ENCODE results near the gene TM4SF4. TPM values are rescaled to one million over a fixed set of nuclear protein-coding genes. Genes with fewer than 3 reads are reported as not detected.
"Not testable (repeated sequence)": the region's sequence is repeated elsewhere in the genome, so short reads cannot be mapped to it uniquely, and the experiment has no call there.

Gene TM4SF4
- total RNA-seq, 2 experiments from 2014 or later, result not detected

- CTCF ChIA-PET, result no interaction called here
- no peak for DNase-seq
- POLR2A ChIA-PET, result no interaction called here
Observed at GRCh38 chr3:149443545-149443912, 31.0 kb upstream of the TM4SF4 start.

GRCh38 chr3:149444867-149445266, 29.6 kb upstream of the TM4SF4 start:
- CTCF ChIA-PET; H3K9me3 Mint-ChIP-seq; H3K27ac Mint-ChIP-seq; H3K27me3 Mint-ChIP-seq; H3K4me1 Mint-ChIP-seq; H3K36me3 Mint-ChIP-seq (ENCODE audit: low read depth); DNase-seq; POLR2A ChIA-PET; H3K4me3 Mint-ChIP-seq: not testable (repeated sequence)

More at GRCh38 chr3:149443545-149443912, 31.0 kb upstream of the TM4SF4 start:
- no peaks in the 10 kb centered on the region for H3K4me1 Mint-ChIP-seq
- H3K9me3 Mint-ChIP-seq, result no peaks in the 10 kb centered on the region
- H3K27ac Mint-ChIP-seq, result no peak overlapping the region
- no peaks in the 10 kb centered on the region for H3K36me3 Mint-ChIP-seq (ENCODE audit: low read depth)
- no peak overlapping the region for H3K4me3 Mint-ChIP-seq
- peaks cover 7% of the 10 kb centered on the region for H3K27me3 Mint-ChIP-seq

- no peaks in the 10 kb centered on the region for H3K4me1 Mint-ChIP-seq
- peaks cover 14% of the 10 kb centered on the region for H3K9me3 Mint-ChIP-seq
- DNase-seq, result no peak
- CTCF ChIA-PET, result no interaction called here
- POLR2A ChIA-PET, result no interaction called here
- no peaks in the 10 kb centered on the region for H3K36me3 Mint-ChIP-seq (ENCODE audit: low read depth)
- H3K27ac Mint-ChIP-seq, result no peak overlapping the region
- no peak overlapping the region for H3K4me3 Mint-ChIP-seq
- H3K27me3 Mint-ChIP-seq, result no peaks in the 10 kb centered on the region
Observed at GRCh38 chr3:149448331-149448831, 26.1 kb upstream of the TM4SF4 start.

GRCh38 chr3:149449182-149449581, 25.3 kb upstream of the TM4SF4 start:
- ChIA-PET CTCF (no interaction called here), POLR2A (no interaction called here)
- Mint-ChIP-seq H3K4me3 (no peak overlapping the region), H3K27ac (no peak overlapping the region), H3K27me3 (no peaks in the 10 kb centered on the region), H3K36me3 (ENCODE audit: low read depth) (no peaks in the 10 kb centered on the region), H3K9me3 (peaks cover 14% of the 10 kb centered on the region), H3K4me1 (no peaks in the 10 kb centered on the region)
- DNase-seq, result no peak

- Mint-ChIP-seq H3K27me3 (peaks cover 1% of the 10 kb centered on the region), H3K4me3 (no peak overlapping the region)
Observed at GRCh38 chr3:149449799-149450198, 24.7 kb upstream of the TM4SF4 start.

DNA sequence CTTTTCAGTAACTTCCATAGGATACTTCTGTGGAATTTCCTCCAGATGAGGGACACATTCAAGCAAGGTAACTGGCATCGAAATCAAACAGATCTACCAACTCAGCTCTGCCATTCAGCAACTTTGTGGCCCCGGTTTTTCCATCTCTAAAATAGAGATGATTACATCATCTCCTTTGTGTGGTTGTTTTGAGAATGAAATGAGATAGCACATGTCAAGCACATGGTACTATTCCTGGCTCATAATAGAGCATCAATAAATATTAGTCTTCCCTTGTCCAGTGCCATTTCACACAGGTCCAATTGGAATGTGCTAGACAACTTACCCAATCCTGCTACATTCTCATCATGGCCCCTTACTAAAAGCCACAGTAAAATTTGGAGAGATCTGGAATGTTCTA, 24.2 kb upstream of the TM4SF4 start:
- H3K36me3 Mint-ChIP-seq (ENCODE audit: low read depth), result no peaks in the 10 kb centered on the region
- DNase-seq, result no peak
- CTCF ChIA-PET, result no interaction called here

More at GRCh38 chr3:149449799-149450198, 24.7 kb upstream of the TM4SF4 start:
- no peaks in the 10 kb centered on the region for H3K4me1 Mint-ChIP-seq
- POLR2A ChIA-PET, result no interaction called here
- CTCF ChIA-PET, result no interaction called here
- no peak for DNase-seq
- no peaks in the 10 kb centered on the region for H3K36me3 Mint-ChIP-seq (ENCODE audit: low read depth)
- no peak overlapping the region for H3K27ac Mint-ChIP-seq
- H3K9me3 Mint-ChIP-seq, result peaks cover 14% of the 10 kb centered on the region

DNA sequence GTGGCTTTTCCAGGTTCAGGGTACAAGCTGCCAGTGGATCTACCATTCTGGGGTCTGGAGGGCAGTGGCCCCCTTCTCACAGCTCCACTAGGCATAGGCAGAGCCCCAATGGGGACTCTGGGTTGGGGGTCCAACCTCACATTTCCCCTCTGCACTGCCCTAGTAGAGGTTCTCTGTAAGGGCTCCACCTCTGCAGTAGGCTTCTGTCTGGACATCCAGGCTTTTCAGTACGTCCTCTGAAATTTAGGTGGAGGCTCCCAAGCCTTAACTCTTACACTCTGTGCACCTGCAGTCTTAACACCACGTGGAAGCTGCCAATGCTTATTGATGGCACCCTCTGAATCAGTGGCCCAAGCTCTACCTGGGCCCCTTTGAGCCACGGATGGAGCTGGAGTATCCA, 22.5 kb upstream of the TM4SF4 start:
- Mint-ChIP-seq H3K27ac (no peak overlapping the region), H3K4me1 (no peaks in the 10 kb centered on the region), H3K9me3 (peaks cover 14% of the 10 kb centered on the region), H3K36me3 (ENCODE audit: low read depth) (no peaks in the 10 kb centered on the region), H3K27me3 (peaks cover 10% of the 10 kb centered on the region), H3K4me3 (no peak overlapping the region)
- DNase-seq, result no peak
- CTCF ChIA-PET, result no interaction called here
- POLR2A ChIA-PET, result no interaction called here

More for the DNA sequence above, 24.2 kb upstream of the TM4SF4 start:
- no peaks in the 10 kb centered on the region for H3K4me1 Mint-ChIP-seq
- peaks cover 14% of the 10 kb centered on the region for H3K9me3 Mint-ChIP-seq
- no peak overlapping the region for H3K4me3 Mint-ChIP-seq
- H3K27me3 Mint-ChIP-seq, result peaks cover 5% of the 10 kb centered on the region
- POLR2A ChIA-PET, result no interaction called here
- H3K27ac Mint-ChIP-seq, result no peak overlapping the region

- ChIA-PET POLR2A (no interaction called here), CTCF (interaction anchor here (0.6 kb wide), 1 partner anchor 1423 kb away, joined by 4 read pairs; no protein-coding TSS in a partner anchor)
- no peak overlapping the region for H3K27ac Mint-ChIP-seq
- H3K27me3 Mint-ChIP-seq, result peaks cover 10% of the 10 kb centered on the region
- no peaks in the 10 kb centered on the region for H3K4me1 Mint-ChIP-seq
- no peak for DNase-seq
- no peaks in the 10 kb centered on the region for H3K36me3 Mint-ChIP-seq (ENCODE audit: low read depth)
- peaks cover 14% of the 10 kb centered on the region for H3K9me3 Mint-ChIP-seq
- no peak overlapping the region for H3K4me3 Mint-ChIP-seq
Observed at GRCh38 chr3:149453140-149453805, 21.2 kb upstream of the TM4SF4 start.

GRCh38 chr3:149454746-149455145, 19.8 kb upstream of the TM4SF4 start:
- Mint-ChIP-seq H3K36me3 (ENCODE audit: low read depth) (no peaks in the 10 kb centered on the region), H3K9me3 (peaks cover 14% of the 10 kb centered on the region), H3K27me3 (peaks cover 10% of the 10 kb centered on the region), H3K27ac (no peak overlapping the region), H3K4me3 (no peak overlapping the region), H3K4me1 (no peaks in the 10 kb centered on the region)
- DNase-seq, result no peak
- POLR2A ChIA-PET, result no interaction called here
- CTCF ChIA-PET, result no interaction called here

DNA sequence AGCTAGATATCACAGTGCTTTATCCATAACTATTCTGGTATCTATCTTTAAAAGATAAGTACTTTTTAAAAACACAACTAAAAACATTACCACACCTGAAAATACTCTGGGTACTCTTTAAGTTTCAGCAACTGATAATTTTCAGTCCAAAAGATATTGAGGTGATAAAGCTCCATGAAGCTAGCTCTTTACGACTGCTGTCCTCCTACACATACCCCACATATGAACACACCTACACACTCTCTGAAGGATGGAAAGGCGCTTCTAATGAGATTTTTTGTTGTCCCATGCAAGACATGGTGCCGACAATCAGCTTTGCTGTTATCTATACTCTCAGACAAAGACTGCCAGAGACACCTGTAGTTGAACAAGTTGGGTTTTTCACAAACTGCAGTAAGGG, 19.1 kb upstream of the TM4SF4 start:
- CTCF ChIA-PET, result no interaction called here
- peaks cover 10% of the 10 kb centered on the region for H3K27me3 Mint-ChIP-seq

DNA sequence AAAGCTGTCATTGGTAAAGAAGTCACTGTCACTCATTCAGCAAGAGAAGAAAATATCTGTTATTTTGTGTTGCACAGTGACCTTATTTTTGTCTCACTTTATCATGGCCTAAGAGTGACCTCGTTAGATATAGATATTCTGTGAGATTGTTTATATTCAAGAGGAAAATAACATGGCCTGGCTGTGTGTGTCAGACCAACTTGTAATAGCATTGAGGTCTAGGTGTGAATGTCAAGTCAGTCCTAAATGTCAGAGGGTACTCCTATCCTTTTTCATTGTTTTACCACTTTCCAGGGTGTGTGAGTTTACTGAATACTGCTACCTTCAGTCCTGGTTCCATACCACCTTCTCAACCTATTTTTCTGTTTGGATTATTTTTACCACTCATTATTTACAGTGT, 18.5 kb upstream of the TM4SF4 start:
- POLR2A ChIA-PET, result no interaction called here
- Mint-ChIP-seq H3K4me3 (no peak overlapping the region), H3K9me3 (peaks cover 13% of the 10 kb centered on the region), H3K27me3 (peaks cover 10% of the 10 kb centered on the region), H3K27ac (no peak overlapping the region), H3K4me1 (no peaks in the 10 kb centered on the region), H3K36me3 (ENCODE audit: low read depth) (no peaks in the 10 kb centered on the region)
- CTCF ChIA-PET, result no interaction called here
- no peak for DNase-seq

More for the DNA sequence above, 19.1 kb upstream of the TM4SF4 start:
- peaks cover 14% of the 10 kb centered on the region for H3K9me3 Mint-ChIP-seq
- H3K27ac Mint-ChIP-seq, result no peak overlapping the region
- no peaks in the 10 kb centered on the region for H3K4me1 Mint-ChIP-seq
- no peaks in the 10 kb centered on the region for H3K36me3 Mint-ChIP-seq (ENCODE audit: low read depth)
- POLR2A ChIA-PET, result no interaction called here
- H3K4me3 Mint-ChIP-seq, result no peak overlapping the region
- DNase-seq, result no peak

- H3K4me3 Mint-ChIP-seq, result no peak overlapping the region
- H3K4me1 Mint-ChIP-seq, result no peaks in the 10 kb centered on the region
- peaks cover 10% of the 10 kb centered on the region for H3K27me3 Mint-ChIP-seq
- CTCF ChIA-PET, result interaction anchor here (1.4 kb wide), 1 partner anchor 10 kb away, joined by 6 read pairs; no protein-coding TSS in a partner anchor
- no peak overlapping the region for H3K27ac Mint-ChIP-seq
- no peaks in the 10 kb centered on the region for H3K9me3 Mint-ChIP-seq
- POLR2A ChIA-PET, result no interaction called here
- H3K36me3 Mint-ChIP-seq (ENCODE audit: low read depth), result no peaks in the 10 kb centered on the region
- DNase-seq, result no peak
Observed at GRCh38 chr3:149459491-149460059, 14.9 kb upstream of the TM4SF4 start.

GRCh38 chr3:149460117-149460516, 14.4 kb upstream of the TM4SF4 start:
- no peak overlapping the region for H3K4me3 Mint-ChIP-seq
- POLR2A ChIA-PET, result no interaction called here
- H3K27me3 Mint-ChIP-seq, result peaks cover 7% of the 10 kb centered on the region
- H3K27ac Mint-ChIP-seq, result no peak overlapping the region
- CTCF ChIA-PET, result interaction anchor here (1.4 kb wide), 1 partner anchor 10 kb away, joined by 6 read pairs; no protein-coding TSS in a partner anchor
- DNase-seq, result no peak
- H3K36me3 Mint-ChIP-seq (ENCODE audit: low read depth), result no peaks in the 10 kb centered on the region
- no peaks in the 10 kb centered on the region for H3K9me3 Mint-ChIP-seq
- H3K4me1 Mint-ChIP-seq, result no peaks in the 10 kb centered on the region

GRCh38 chr3:149462051-149462450, 12.4 kb upstream of the TM4SF4 start:
- no peaks in the 10 kb centered on the region for H3K9me3 Mint-ChIP-seq
- CTCF ChIA-PET, result no interaction called here
- no peak overlapping the region for H3K27ac Mint-ChIP-seq

More at GRCh38 chr3:149462051-149462450, 12.4 kb upstream of the TM4SF4 start:
- POLR2A ChIA-PET, result no interaction called here
- Mint-ChIP-seq H3K4me1 (no peaks in the 10 kb centered on the region), H3K4me3 (no peak overlapping the region), H3K36me3 (ENCODE audit: low read depth) (no peaks in the 10 kb centered on the region), H3K27me3 (peaks cover 2% of the 10 kb centered on the region)
- no peak for DNase-seq
